NT2/D1 (cell line): ENCODE measurements around the gene SF3B3.
"Not testable (repeated sequence)": the region's sequence is repeated elsewhere in the genome, so short reads cannot be mapped to it uniquely, and the experiment has no call there.

Source experiments
- DNase-seq: peaks from one replicate; pipeline ENCODE4 v3.0.0-alpha.2; 2011; ENCODE audit warnings: low read depth, low spot score
- H3K27me3 ChIP-seq: 2 replicates; pipeline ENCODE4 v1.6.0; 2011; ENCODE audit warnings: mild to moderate bottlenecking; ENCODE audit not compliant: insufficient read length, insufficient read depth
- H3K36me3 ChIP-seq: 2 replicates; pipeline ENCODE4 v1.6.1; 2011; ENCODE audit warnings: mild to moderate bottlenecking, low read length, mixed read lengths; ENCODE audit not compliant: insufficient read depth, insufficient read length
- H3K4me1 ChIP-seq: 2 replicates; pipeline ENCODE4 v1.5.1; 2011; ENCODE audit not compliant: insufficient read depth, insufficient read length
- H3K4me3 ChIP-seq: 2 replicates; pipeline ENCODE4 v1.5.1; 2011; ENCODE audit warnings: low read depth; ENCODE audit not compliant: insufficient read length
- H3K9ac ChIP-seq: 2 replicates; pipeline ENCODE4 v1.6.0; 2011; ENCODE audit warnings: low read depth; ENCODE audit not compliant: insufficient read length
- H3K9me3 ChIP-seq: 2 replicates; pipeline ENCODE4 v1.5.1; 2011; ENCODE audit warnings: mild to moderate bottlenecking, low read length; ENCODE audit not compliant: insufficient read depth
- SUZ12 ChIP-seq: IDR thresholded peaks from 2 replicates; pipeline ENCODE4 v1.6.1; 2011; ENCODE audit not compliant: insufficient read length, insufficient read depth; ENCODE audit errors: extremely low read depth
- YY1 ChIP-seq: IDR thresholded peaks from 2 replicates; pipeline ENCODE4 v1.6.1; 2011; ENCODE audit not compliant: insufficient read length, insufficient read depth
- ZNF274 ChIP-seq: IDR thresholded peaks from 2 replicates; pipeline ENCODE4 v1.6.1; 2011; ENCODE audit warnings: mild to moderate bottlenecking, low read depth, low read length

The SF3B3 gene

DNA sequence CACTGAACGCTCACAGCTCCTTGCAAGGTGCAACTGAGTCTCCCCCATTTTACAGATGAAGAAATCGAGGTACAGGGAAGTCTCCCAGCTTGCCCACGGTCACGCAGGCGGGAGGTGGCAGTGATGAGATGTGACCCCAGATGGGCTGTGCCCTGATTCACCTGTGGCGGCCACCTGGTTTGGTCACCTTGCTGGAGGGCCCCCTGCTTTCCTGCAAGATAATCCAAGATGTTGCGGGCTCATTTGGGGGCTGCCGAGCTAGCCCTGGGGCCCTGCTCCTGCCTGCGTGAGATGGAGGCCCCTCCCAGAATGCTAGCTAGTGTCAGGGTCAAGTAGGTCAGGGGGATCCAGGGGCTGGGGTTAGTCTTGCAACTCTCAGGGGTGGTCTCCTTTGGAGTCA lies 63.1 kb downstream of the SF3B3 start:
- H3K27me3 ChIP-seq, result no peaks in the 10 kb centered on the region
- no peaks in the 10 kb centered on the region for H3K9me3 ChIP-seq
- H3K9ac ChIP-seq, result no peak overlapping the region
- H3K36me3 ChIP-seq, result no peaks in the 10 kb centered on the region
- no peak for DNase-seq
- no peak for TF ChIP-seq YY1
- no peak for TF ChIP-seq ZNF274
- TF ChIP-seq SUZ12, result no peak
- H3K4me3 ChIP-seq, result no peak overlapping the region
- H3K4me1 ChIP-seq, result peaks cover 2% of the 10 kb centered on the region

DNA sequence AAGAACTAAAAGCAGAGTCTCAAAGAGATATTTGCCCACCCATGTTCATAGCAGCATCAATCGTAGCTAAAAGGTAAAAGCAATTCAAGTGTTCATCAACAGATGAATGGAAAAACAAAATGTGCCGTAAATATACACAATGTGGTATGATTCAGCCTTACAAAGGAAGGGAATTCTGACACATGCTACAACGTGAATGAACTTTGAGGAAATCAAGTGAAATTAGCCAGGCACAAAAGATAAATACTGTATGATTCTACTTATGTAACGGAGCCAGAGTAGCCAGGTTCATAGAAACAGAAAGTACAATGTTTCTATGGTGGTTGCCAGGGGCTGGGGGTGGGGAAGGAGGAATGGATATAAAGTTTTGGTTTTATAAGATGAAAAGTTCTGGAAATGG lies 64.9 kb downstream of the SF3B3 start:
- no peak overlapping the region for H3K9ac ChIP-seq
- no peak for TF ChIP-seq SUZ12
- TF ChIP-seq YY1, result no peak
- no peak for TF ChIP-seq ZNF274
- DNase-seq, result no peak

GRCh38 chr16:70589416-70589815 lies 65.8 kb downstream of the SF3B3 start:
- not testable (repeated sequence) for H3K27me3 ChIP-seq, H3K4me3 ChIP-seq, DNase-seq

More for the DNA sequence above, 64.9 kb downstream of the SF3B3 start:
- H3K4me3 ChIP-seq, result no peak overlapping the region
- H3K27me3 ChIP-seq, result no peaks in the 10 kb centered on the region
- no peaks in the 10 kb centered on the region for H3K36me3 ChIP-seq
- H3K4me1 ChIP-seq, result peaks cover 2% of the 10 kb centered on the region
- H3K9me3 ChIP-seq, result no peaks in the 10 kb centered on the region

GRCh38 chr16:70589998-70590471 lies 66.4 kb downstream of the SF3B3 start:
- TF ChIP-seq SUZ12, result no peak
- TF ChIP-seq ZNF274, result no peak
- no peak for TF ChIP-seq YY1
- Histone ChIP-seq H3K9me3 (no peaks in the 10 kb centered on the region), H3K36me3 (no peaks in the 10 kb centered on the region), H3K4me1 (no peaks in the 10 kb centered on the region), H3K4me3 (no peak overlapping the region), H3K27me3 (no peaks in the 10 kb centered on the region), H3K9ac (no peak overlapping the region)
- no peak for DNase-seq

More at GRCh38 chr16:70589416-70589815, 65.8 kb downstream of the SF3B3 start:
- H3K36me3 ChIP-seq, H3K9ac ChIP-seq, H3K4me1 ChIP-seq, H3K9me3 ChIP-seq: not testable (repeated sequence)

GRCh38 chr16:70590722-70591415 lies 67.3 kb downstream of the SF3B3 start:
- H3K9ac ChIP-seq, result no peak overlapping the region
- H3K27me3 ChIP-seq, result no peaks in the 10 kb centered on the region
- H3K36me3 ChIP-seq, result no peaks in the 10 kb centered on the region
- H3K4me1 ChIP-seq, result no peaks in the 10 kb centered on the region
- DNase-seq, result no peak
- H3K9me3 ChIP-seq, result no peaks in the 10 kb centered on the region
- H3K4me3 ChIP-seq, result no peak overlapping the region
- TF ChIP-seq YY1 (no peak), SUZ12 (no peak), ZNF274 (no peak)

DNA sequence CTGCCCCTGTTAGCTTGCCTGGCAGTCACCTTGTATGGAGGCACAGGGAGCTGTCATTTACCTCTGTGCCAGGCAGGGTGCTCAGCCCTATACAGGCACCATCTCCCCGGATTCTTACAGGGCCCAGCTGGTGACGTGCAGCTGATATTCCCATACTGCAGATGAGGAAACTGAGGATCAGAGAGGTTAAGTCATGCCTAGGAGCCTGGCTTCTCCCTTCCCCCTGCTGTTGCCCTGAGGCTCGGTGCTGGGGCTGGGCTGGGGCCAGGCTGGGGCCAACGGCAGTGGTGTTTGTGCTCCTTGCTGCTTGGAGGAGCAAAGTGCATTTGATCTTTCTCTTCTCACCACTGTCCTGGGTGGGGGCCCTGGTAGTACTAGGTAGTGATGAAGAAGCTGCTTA lies 68.0 kb downstream of the SF3B3 start:
- TF ChIP-seq YY1, result no peak
- no peak for TF ChIP-seq SUZ12
- no peak for TF ChIP-seq ZNF274
- no peaks in the 10 kb centered on the region for H3K4me1 ChIP-seq
- no peaks in the 10 kb centered on the region for H3K27me3 ChIP-seq
- H3K9ac ChIP-seq, result no peak overlapping the region
- DNase-seq, result no peak
- no peaks in the 10 kb centered on the region for H3K36me3 ChIP-seq
- H3K4me3 ChIP-seq, result no peak overlapping the region
- H3K9me3 ChIP-seq, result no peaks in the 10 kb centered on the region

DNA sequence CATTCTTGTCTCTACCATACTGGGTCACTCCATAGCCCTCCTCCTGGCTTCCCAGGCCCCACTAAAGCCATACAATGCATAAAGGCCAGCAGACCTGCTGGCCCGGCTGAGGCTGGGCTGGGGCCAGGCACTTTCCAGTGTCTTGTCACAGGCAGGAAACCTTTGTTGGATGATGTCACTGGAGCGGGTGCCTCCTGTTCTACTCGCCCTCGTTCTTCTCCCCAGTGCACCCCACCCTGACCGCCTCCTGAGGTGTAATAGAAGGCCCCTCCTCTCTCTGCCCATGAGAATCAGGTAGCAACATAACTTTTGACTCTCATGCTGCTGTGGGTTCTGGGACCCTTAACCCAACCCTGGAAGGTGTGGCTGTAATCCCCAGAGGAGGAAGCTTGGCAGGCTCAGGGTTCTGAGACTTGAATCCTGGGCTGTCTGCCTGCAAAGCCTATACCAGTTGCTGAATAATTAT lies 68.5 kb downstream of the SF3B3 start:
- Histone ChIP-seq H3K9ac (no peak overlapping the region), H3K4me3 (no peak overlapping the region), H3K36me3 (no peaks in the 10 kb centered on the region), H3K9me3 (no peaks in the 10 kb centered on the region), H3K4me1 (no peaks in the 10 kb centered on the region), H3K27me3 (no peaks in the 10 kb centered on the region)
- DNase-seq, result no peak
- TF ChIP-seq SUZ12 (no peak), ZNF274 (no peak), YY1 (no peak)
